WI38 (cell line): Measurements from ENCODE around the gene RFX7.
A peak's percentile ranks its signal among the peaks of the same experiment; 100 is the strongest.

Experiments
- H3K4me3 ChIP-seq: 2 replicates; pipeline ENCODE4 v1.5.1; 2011; ENCODE audit warnings: low read depth, mild to moderate bottlenecking, control low read depth, low read length
- TF ChIP-seq, protein P1 (sequence below): IDR thresholded peaks from 2 replicates; pipeline ENCODE4 v1.5.1; 2012; ENCODE audit warnings: low read depth, mild to moderate bottlenecking, control low read depth, low read length

RFX7 gene

DNA sequence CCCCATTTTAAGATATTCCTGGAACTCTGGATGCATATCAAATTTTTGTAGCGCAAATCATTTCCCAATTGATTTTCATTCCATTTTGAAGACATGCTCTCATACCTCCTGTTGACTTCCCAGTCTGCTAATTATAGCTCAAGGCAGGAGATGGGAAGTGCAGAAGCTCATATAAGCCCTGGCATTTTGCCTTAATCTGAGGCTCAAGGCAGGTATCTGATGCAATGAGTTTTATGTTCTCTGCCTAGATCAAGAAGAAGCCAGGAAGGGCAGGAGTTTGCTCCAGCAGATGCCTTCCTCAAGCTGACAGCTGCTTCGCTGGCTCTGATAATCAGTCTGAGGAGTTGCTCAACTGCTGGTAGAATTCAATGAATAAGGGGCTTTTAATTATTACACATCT is 184.7 kb downstream of the RFX7 start:
- TF ChIP-seq, protein P1, sequence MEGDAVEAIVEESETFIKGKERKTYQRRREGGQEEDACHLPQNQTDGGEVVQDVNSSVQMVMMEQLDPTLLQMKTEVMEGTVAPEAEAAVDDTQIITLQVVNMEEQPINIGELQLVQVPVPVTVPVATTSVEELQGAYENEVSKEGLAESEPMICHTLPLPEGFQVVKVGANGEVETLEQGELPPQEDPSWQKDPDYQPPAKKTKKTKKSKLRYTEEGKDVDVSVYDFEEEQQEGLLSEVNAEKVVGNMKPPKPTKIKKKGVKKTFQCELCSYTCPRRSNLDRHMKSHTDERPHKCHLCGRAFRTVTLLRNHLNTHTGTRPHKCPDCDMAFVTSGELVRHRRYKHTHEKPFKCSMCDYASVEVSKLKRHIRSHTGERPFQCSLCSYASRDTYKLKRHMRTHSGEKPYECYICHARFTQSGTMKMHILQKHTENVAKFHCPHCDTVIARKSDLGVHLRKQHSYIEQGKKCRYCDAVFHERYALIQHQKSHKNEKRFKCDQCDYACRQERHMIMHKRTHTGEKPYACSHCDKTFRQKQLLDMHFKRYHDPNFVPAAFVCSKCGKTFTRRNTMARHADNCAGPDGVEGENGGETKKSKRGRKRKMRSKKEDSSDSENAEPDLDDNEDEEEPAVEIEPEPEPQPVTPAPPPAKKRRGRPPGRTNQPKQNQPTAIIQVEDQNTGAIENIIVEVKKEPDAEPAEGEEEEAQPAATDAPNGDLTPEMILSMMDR: no peak
- no peak overlapping the region for H3K4me3 ChIP-seq

DNA sequence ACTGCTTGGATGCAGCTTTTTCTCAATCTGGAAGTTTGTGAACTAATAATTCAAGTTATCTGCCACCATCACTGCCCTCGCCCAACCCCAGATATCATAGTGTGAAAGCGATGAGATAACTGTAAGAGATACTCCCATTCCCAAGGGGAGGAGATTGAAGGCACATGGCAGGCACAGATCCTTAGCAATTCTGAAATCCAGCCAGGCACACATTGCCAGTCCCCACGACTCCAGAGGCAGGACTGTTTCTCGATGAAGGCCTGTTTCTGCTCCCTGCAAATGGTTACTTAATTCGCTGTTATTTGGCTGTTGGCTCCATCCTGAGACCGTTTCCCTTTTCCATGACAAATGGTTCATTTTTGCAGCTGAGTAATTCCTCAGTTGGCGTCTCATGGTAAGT is 187.1 kb downstream of the RFX7 start:
- H3K4me3 ChIP-seq: no peak overlapping the region
- TF ChIP-seq, protein P1: no peak

DNA sequence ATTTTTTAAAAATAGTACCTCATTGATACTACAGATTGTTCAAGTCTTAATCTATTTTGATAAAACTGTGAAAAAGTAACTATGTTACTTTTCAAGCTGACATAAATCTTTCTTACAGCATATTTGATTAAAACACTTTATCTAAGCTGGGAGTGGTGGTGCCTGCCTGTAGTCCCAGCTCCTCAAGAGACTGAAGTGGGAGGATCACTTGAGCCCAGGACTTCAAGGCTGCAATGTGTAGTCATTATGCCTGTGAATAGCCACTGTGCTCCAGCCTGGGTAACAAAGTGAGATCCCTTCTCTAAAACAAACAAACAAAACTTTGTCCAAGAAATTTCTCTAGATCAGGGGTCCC is 190.7 kb downstream of the RFX7 start:
- TF ChIP-seq, protein P1: no peak
- H3K4me3 ChIP-seq: no peak overlapping the region

DNA sequence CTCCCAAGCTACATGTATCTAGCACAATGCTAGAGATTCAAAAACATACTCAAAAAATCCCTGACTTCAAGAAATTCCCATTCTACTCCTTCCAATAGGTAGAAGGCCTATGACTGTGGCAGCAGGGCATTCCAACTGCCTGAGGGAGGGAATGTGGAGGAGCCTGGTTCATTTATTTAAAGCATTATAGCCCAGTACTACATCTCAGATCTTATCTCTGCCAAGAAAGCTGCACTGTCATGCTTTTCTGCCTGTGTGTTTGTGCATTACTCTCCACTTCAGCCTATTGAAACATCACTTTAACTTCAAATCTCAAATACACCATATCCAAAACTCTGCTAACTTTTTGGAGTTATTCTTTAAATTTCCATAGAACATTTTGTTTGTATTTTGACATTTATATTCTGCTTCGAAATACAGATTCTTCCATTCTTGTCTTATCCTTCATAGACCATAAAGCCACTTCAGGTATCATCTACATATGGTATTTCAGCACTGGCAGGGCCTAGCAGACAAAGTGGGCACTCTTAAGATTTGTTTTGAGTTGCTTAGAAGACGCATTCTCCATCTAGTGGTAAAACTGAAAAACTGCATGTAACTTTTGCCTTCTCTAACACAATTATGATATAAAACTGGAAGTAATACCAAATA is 191.2 kb downstream of the RFX7 start:
- no peak overlapping the region for H3K4me3 ChIP-seq
- TF ChIP-seq, protein P1: peak; percentile 55

DNA sequence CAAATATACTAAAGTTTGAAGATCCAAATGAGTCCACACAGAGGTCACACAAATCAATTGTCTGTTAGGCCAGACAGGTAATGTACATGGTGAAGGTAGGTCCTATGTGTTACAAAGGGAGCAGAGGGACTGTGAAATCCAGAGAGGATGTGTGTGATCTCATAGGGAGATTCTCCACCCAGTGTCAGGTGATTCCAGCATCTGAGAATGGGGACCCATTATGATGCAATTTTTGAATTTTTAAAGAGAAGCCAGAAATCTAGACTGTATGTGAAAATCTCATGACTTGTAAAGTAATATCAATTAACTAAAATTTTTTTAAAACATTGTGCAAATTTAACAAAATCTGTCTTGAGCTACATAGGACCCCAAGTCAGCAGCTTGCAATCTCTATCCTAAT is 192.0 kb downstream of the RFX7 start:
- TF ChIP-seq, protein P1: no peak
- no peak overlapping the region for H3K4me3 ChIP-seq

DNA sequence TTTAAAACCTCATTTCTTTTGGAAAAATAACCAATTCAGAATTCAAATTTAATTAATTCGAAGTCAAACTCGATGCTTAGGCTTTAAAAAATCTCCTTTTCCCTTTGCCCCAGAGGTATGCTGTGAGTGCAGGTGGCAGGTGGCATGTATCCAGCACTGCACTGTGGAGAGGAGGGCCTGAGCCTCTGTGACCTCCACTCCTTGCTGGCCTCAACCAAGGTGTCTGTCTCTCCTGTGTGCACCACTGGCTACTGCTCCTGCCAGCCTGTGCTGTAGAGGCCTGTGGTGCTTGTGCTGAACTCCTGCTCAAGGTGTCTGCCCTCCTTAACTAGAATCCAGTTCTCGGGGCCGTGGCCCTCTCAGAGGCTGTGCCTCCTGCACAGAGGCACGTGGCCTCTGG is 194.1 kb downstream of the RFX7 start:
- TF ChIP-seq, protein P1: no peak
- no peak overlapping the region for H3K4me3 ChIP-seq

DNA sequence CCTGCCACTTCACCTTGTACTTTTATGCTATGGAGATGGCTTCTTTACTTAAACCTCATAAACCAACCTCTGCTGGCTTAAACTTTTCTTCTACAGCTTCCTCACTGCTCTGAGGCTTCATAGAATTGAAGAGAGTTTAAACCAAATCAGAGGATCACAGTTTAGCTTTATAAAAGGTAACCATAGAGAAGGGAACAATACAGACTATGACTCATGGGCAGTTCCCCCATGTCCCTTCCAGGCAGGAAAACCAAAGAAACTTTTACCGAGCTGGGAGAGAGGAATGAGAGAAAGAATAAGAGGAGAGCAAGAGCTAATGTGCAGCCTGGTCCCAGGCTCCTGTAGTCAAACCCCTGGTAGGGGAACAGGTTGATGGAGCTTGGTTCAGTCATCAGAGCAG is 196.3 kb downstream of the RFX7 start:
- TF ChIP-seq, protein P1: no peak
- no peak overlapping the region for H3K4me3 ChIP-seq
